K562 (cell line): ENCODE measurements around the gene RAB40B. TPM values are rescaled to one million over a fixed set of nuclear protein-coding genes. Genes with fewer than 3 reads are reported as not detected.

Experiments used
- ELF1 ChIP-seq: fragments of 200-800 bp; sonication (Bioruptor generic); IDR thresholded peaks from 2 replicates; pipeline ENCODE4 v1.6.1; 2016; ENCODE audit warnings: missing genetic modification characterization, missing compliant biosample characterization
- IRF2 ChIP-seq: sonication (generic); formaldehyde crosslinking; IDR thresholded peaks from 2 replicates; pipeline ENCODE4 v1.8.1; 2022; ENCODE audit warnings: mild to moderate bottlenecking, missing genetic modification reagents
- NEUROD1 ChIP-seq: fragments of 150-350 bp; IDR thresholded peaks from 2 replicates; pipeline ENCODE4 v1.6.1; 2014; ENCODE audit warnings: borderline replicate concordance, low read length, low read depth; ENCODE audit not compliant: partially characterized antibody
- NR4A1 ChIP-seq, 2 experiments: fragments of 250-450 bp in 1 of 2; fragments of 450-650 bp in 1 of 2; sonication (Bioruptor Pico) in 1 of 2; IDR thresholded peaks; 2 replicates each; pipeline versions ENCODE4 v1.4.0 to v1.6.1; 2016 to 2020; ENCODE audit warnings: mild to moderate bottlenecking in 2 of 2, missing compliant biosample characterization in 1 of 2, missing genetic modification characterization in 1 of 2, moderate library complexity in 1 of 2
- SMAD1 ChIP-seq: fragments of 150-350 bp; IDR thresholded peaks from 2 replicates; pipeline ENCODE4 v1.6.1; 2014; ENCODE audit warnings: low read length, low read depth; ENCODE audit not compliant: partially characterized antibody
- ZNF584 ChIP-seq: fragments of 200-800 bp; sonication (Bioruptor generic); IDR thresholded peaks from 2 replicates; pipeline ENCODE4 v1.6.1; 2016; ENCODE audit warnings: low read depth, mild to moderate bottlenecking, missing genetic modification characterization, missing compliant biosample characterization
- polyA plus RNA-seq, 8 experiments: library from polyadenylated mRNA; depleted of rRNA in 4 of 8; stranded (reverse) in 5 of 8; unstranded in 3 of 8; fragments of >200 nt; fragmentation: Nextera tagmentation in 2 of 8; fragmentation: Illumina TruSeq in 1 of 8; extraction: Ambion mirVana in 2 of 8; extraction: Trizol in 1 of 8; gene quantifications; 2 replicates each; pipeline versions ENCODE4 v1.2.1 to v1.2.3, GENCODE V29; 2011 to 2014; ENCODE audit warnings: inconsistent platforms in 1 of 8, missing spikeins in 1 of 8
- total RNA-seq, 7 experiments: library from RNA; depleted of rRNA in 6 of 7; stranded (reverse); fragments of >200 nt in 6 of 7; fragmentation: Illumina TruSeq in 2 of 7; extraction: Trizol in 2 of 7; gene quantifications; 2 replicates each; pipeline versions ENCODE4 v1.2.1 to v1.2.3, GENCODE V29; 2011 to 2021; ENCODE audit warnings: low replicate concordance in 1 of 7
- TF ChIP-seq, protein P1 (sequence below): fragments of 450-650 bp; IDR thresholded peaks from 2 replicates; pipeline ENCODE4 v1.6.1; 2016; ENCODE audit warnings: borderline replicate concordance
- TF ChIP-seq, protein P2 (sequence below): fragments of 250-450 bp; sonication (Bioruptor Pico); IDR thresholded peaks from 2 replicates; pipeline ENCODE4 v1.4.0; 2020; ENCODE audit warnings: borderline replicate concordance
- TF ChIP-seq, protein P3 (sequence below): sonication (generic); formaldehyde crosslinking; IDR thresholded peaks from 2 replicates; pipeline ENCODE4 v1.8.0; 2023; ENCODE audit warnings: missing genetic modification reagents, mild to moderate bottlenecking, borderline replicate concordance
- TF ChIP-seq, protein P4 (sequence below): fragments of 450-650 bp; formaldehyde crosslinking; conservative IDR thresholded peaks from 2 replicates; pipeline ENCODE4 v1.4.0; 2022; ENCODE audit warnings: mild to moderate bottlenecking, missing genetic modification characterization
- TF ChIP-seq, protein P5 (sequence below): fragments of 450-650 bp; IDR thresholded peaks from 2 replicates; pipeline ENCODE4 v1.6.1; 2017; ENCODE audit warnings: mild to moderate bottlenecking, moderate library complexity

Gene RAB40B
- total and polyA plus RNA-seq, 9 of the 15 experiments (the other 6 are each of a cell fraction or from before 2014, with no cell fraction given), result 0.13 to 4.6 (median 1.4) TPM

DNA sequence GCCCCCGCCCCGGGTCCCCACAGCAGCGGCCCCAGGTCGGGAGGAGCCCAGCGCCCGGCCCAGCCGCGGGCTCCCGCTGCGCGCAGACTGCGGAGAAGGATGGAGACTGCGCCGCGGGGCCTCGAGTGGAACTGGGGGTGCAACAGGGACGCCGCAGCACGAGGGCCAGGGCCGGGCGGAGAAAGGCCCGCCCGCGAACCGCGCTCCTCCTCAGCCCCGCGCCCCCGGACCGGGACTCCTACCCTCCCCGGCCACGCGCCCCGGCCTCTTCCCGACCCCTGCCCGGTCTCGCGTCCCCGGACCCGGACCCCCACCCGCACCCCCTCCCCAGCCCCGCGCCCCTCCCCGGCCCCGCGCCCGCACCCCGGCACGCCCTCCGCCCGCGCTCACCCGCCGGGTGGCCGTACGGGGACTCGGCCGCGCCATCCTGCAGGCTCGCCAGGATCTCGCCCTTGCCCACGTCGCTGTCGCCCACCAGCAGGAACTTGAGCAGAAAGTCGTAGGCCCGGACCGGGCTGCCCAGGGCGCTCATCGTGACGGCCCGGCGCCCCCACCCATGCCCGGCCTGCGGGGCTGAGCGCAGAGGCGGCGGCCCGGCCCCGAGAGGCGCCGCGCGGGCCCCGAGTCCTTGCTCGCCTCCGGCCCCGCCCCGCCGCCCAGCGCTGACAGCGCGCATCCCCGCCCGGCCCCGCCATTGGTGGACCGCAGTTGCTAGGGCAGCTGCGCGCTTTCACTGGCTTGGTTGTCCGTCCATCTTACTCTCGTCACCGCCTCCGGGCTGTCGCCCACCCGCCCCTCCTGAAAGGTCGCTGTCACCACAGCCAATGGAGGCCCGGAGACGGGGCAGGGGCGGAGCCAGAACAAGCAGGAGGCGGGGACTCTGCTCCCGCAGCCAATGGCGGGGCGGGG is at the start of gene RAB40B (continued):
- TF ChIP-seq, protein P1, sequence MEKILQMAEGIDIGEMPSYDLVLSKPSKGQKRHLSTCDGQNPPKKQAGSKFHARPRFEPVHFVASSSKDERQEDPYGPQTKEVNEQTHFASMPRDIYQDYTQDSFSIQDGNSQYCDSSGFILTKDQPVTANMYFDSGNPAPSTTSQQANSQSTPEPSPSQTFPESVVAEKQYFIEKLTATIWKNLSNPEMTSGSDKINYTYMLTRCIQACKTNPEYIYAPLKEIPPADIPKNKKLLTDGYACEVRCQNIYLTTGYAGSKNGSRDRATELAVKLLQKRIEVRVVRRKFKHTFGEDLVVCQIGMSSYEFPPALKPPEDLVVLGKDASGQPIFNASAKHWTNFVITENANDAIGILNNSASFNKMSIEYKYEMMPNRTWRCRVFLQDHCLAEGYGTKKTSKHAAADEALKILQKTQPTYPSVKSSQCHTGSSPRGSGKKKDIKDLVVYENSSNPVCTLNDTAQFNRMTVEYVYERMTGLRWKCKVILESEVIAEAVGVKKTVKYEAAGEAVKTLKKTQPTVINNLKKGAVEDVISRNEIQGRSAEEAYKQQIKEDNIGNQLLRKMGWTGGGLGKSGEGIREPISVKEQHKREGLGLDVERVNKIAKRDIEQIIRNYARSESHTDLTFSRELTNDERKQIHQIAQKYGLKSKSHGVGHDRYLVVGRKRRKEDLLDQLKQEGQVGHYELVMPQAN, result no peak
- TF ChIP-seq, protein P2, sequence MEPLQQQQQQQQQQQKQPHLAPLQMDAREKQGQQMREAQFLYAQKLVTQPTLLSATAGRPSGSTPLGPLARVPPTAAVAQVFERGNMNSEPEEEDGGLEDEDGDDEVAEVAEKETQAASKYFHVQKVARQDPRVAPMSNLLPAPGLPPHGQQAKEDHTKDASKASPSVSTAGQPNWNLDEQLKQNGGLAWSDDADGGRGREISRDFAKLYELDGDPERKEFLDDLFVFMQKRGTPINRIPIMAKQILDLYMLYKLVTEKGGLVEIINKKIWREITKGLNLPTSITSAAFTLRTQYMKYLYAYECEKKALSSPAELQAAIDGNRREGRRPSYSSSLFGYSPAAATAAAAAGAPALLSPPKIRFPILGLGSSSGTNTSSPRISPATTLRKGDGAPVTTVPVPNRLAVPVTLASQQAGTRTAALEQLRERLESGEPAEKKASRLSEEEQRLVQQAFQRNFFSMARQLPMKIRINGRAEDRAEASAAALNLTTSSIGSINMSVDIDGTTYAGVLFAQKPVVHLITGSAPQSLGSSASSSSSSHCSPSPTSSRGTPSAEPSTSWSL (CRISPR knock-in tag), result no peak; the same call in 1 of the 2 replicates
- TF ChIP-seq NEUROD1 (peak; percentile 96), ZNF584 (CRISPR knock-in tag) (no peak), NR4A1 (CRISPR knock-in tag; IDR thresholded peaks at IDR 0.05) (no peak), NR4A1 (tag; IDR thresholded peaks at IDR 0.05) (no peak), ELF1 (tag) (no peak), SMAD1 (no peak), IRF2 (CRISPR knock-in tag) (no peak)
- TF ChIP-seq, protein P3, sequence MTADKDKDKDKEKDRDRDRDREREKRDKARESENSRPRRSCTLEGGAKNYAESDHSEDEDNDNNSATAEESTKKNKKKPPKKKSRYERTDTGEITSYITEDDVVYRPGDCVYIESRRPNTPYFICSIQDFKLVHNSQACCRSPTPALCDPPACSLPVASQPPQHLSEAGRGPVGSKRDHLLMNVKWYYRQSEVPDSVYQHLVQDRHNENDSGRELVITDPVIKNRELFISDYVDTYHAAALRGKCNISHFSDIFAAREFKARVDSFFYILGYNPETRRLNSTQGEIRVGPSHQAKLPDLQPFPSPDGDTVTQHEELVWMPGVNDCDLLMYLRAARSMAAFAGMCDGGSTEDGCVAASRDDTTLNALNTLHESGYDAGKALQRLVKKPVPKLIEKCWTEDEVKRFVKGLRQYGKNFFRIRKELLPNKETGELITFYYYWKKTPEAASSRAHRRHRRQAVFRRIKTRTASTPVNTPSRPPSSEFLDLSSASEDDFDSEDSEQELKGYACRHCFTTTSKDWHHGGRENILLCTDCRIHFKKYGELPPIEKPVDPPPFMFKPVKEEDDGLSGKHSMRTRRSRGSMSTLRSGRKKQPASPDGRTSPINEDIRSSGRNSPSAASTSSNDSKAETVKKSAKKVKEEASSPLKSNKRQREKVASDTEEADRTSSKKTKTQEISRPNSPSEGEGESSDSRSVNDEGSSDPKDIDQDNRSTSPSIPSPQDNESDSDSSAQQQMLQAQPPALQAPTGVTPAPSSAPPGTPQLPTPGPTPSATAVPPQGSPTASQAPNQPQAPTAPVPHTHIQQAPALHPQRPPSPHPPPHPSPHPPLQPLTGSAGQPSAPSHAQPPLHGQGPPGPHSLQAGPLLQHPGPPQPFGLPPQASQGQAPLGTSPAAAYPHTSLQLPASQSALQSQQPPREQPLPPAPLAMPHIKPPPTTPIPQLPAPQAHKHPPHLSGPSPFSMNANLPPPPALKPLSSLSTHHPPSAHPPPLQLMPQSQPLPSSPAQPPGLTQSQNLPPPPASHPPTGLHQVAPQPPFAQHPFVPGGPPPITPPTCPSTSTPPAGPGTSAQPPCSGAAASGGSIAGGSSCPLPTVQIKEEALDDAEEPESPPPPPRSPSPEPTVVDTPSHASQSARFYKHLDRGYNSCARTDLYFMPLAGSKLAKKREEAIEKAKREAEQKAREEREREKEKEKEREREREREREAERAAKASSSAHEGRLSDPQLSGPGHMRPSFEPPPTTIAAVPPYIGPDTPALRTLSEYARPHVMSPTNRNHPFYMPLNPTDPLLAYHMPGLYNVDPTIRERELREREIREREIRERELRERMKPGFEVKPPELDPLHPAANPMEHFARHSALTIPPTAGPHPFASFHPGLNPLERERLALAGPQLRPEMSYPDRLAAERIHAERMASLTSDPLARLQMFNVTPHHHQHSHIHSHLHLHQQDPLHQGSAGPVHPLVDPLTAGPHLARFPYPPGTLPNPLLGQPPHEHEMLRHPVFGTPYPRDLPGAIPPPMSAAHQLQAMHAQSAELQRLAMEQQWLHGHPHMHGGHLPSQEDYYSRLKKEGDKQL (CRISPR knock-in tag), result no peak
- TF ChIP-seq, protein P4, sequence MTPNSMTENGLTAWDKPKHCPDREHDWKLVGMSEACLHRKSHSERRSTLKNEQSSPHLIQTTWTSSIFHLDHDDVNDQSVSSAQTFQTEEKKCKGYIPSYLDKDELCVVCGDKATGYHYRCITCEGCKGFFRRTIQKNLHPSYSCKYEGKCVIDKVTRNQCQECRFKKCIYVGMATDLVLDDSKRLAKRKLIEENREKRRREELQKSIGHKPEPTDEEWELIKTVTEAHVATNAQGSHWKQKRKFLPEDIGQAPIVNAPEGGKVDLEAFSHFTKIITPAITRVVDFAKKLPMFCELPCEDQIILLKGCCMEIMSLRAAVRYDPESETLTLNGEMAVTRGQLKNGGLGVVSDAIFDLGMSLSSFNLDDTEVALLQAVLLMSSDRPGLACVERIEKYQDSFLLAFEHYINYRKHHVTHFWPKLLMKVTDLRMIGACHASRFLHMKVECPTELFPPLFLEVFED (CRISPR knock-in tag), result no peak
- TF ChIP-seq, protein P5, sequence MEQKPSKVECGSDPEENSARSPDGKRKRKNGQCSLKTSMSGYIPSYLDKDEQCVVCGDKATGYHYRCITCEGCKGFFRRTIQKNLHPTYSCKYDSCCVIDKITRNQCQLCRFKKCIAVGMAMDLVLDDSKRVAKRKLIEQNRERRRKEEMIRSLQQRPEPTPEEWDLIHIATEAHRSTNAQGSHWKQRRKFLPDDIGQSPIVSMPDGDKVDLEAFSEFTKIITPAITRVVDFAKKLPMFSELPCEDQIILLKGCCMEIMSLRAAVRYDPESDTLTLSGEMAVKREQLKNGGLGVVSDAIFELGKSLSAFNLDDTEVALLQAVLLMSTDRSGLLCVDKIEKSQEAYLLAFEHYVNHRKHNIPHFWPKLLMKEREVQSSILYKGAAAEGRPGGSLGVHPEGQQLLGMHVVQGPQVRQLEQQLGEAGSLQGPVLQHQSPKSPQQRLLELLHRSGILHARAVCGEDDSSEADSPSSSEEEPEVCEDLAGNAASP, result no peak
